PC-9 (cell line): Measurements from ENCODE around the gene COX17. TPM values are rescaled to one million over a fixed set of nuclear protein-coding genes. Genes with fewer than 3 reads are reported as not detected.

Experiments
- BruUV-seq: library from RNA; stranded (reverse); fragments of 400-500 nt; replicated peaks from 2 replicates; lab custom pipeline; 2021; lab: Mats Ljungman, UMichigan
- CTCF ChIA-PET: fragments of 300-600 bp; sonication (Branson Sonifier 250); formaldehyde crosslinking; loops from one replicate; lab custom pipeline; 2022; ENCODE audit warnings: antibody characterized with exemption; lab: Charles Lee
- POLR2A ChIA-PET: fragments of 300-600 bp; sonication (Branson Sonifier 250); formaldehyde crosslinking; loops from one replicate; lab custom pipeline; 2022; ENCODE audit warnings: antibody characterized with exemption; ENCODE audit not compliant: unreplicated experiment; lab: Charles Lee
- DNase-seq, 2 experiments: peaks; one replicate each; pipeline versions ENCODE4 v3.0.0 to v3.0.0-alpha.2; 2015 to 2022; ENCODE audit warnings: mixed read lengths in 1 of 2
- H2AFZ ChIP-seq: fragments of 200-600 bp; sonication (generic); 2 replicates; pipeline ENCODE4 v1.8.1; 2017; ENCODE audit warnings: antibody characterized with exemption
- H3F3A ChIP-seq: fragments of 200-600 bp; sonication (generic); 2 replicates; pipeline ENCODE4 v1.8.1; 2017; ENCODE audit warnings: antibody characterized with exemption, mild to moderate bottlenecking, low read depth; ENCODE audit not compliant: insufficient read depth
- H3K27ac ChIP-seq: fragments of 200-600 bp; sonication (generic); 2 replicates; pipeline ENCODE4 v1.6.1; 2016; ENCODE audit warnings: mixed run types
- H3K27me3 ChIP-seq: fragments of 200-600 bp; sonication (generic); 2 replicates; pipeline ENCODE4 v1.6.1; 2016; ENCODE audit warnings: low read depth, mixed run types; ENCODE audit not compliant: insufficient read depth
- H3K36me3 ChIP-seq: fragments of 200-600 bp; sonication (generic); 2 replicates; pipeline ENCODE4 v1.6.1; 2016; ENCODE audit warnings: low read depth, mixed run types
- H3K4me1 ChIP-seq: fragments of 200-600 bp; sonication (generic); replicated peaks from 2 replicates; pipeline ENCODE4 v1.6.1; 2016; ENCODE audit warnings: mixed run types; ENCODE audit not compliant: insufficient read depth
- H3K4me2 ChIP-seq: fragments of 200-600 bp; sonication (generic); 2 replicates; pipeline ENCODE4 v1.6.1; 2017; ENCODE audit warnings: mixed run types
- H3K4me3 ChIP-seq: fragments of 200-600 bp; sonication (generic); 2 replicates; pipeline ENCODE4 v1.6.1; 2016; ENCODE audit warnings: mixed run types
- H3K79me2 ChIP-seq: fragments of 200-600 bp; sonication (generic); 2 replicates; pipeline ENCODE4 v1.6.1; 2017; ENCODE audit warnings: low read depth, mixed run types
- H3K9me2 ChIP-seq: fragments of 200-600 bp; sonication (generic); 2 replicates; pipeline ENCODE4 v1.8.1; 2017; ENCODE audit warnings: mild to moderate bottlenecking; ENCODE audit not compliant: insufficient read depth
- H3K9me3 ChIP-seq: fragments of 200-600 bp; sonication (generic); 2 replicates; pipeline ENCODE4 v1.8.1; 2016; ENCODE audit warnings: low read depth; ENCODE audit not compliant: insufficient read depth
- H4K20me1 ChIP-seq: fragments of 200-600 bp; sonication (generic); 2 replicates; pipeline ENCODE4 v1.8.1; 2017; ENCODE audit not compliant: insufficient read depth
- EZH2 ChIP-seq: fragments of 200-600 bp; sonication (generic); IDR thresholded peaks from 2 replicates; pipeline ENCODE4 v1.8.0; 2017; ENCODE audit warnings: antibody characterized with exemption, low read depth
- intact Hi-C: fragments of 100-400 bp; cut with micrococcal nuclease; formaldehyde crosslinking; loops from one replicate; pipeline ENCODE4 v1.10.0; 2022; ENCODE audit not compliant: unreplicated experiment
- total RNA-seq: library from RNA; stranded (reverse); gene quantifications from 2 replicates; pipeline ENCODE4 v1.2.3, GENCODE V29; 2021
- TF ChIP-seq, protein P1 (sequence below): fragments of 200-600 bp; sonication (generic); conservative IDR thresholded peaks from 2 replicates; pipeline ENCODE4 v1.6.1; 2017; ENCODE audit warnings: mixed run types, antibody characterized with exemption, mild to moderate bottlenecking, moderate library complexity

COX17 gene
- total RNA-seq, 1 experiment from 2014 or later, result 61.4 TPM

DNA sequence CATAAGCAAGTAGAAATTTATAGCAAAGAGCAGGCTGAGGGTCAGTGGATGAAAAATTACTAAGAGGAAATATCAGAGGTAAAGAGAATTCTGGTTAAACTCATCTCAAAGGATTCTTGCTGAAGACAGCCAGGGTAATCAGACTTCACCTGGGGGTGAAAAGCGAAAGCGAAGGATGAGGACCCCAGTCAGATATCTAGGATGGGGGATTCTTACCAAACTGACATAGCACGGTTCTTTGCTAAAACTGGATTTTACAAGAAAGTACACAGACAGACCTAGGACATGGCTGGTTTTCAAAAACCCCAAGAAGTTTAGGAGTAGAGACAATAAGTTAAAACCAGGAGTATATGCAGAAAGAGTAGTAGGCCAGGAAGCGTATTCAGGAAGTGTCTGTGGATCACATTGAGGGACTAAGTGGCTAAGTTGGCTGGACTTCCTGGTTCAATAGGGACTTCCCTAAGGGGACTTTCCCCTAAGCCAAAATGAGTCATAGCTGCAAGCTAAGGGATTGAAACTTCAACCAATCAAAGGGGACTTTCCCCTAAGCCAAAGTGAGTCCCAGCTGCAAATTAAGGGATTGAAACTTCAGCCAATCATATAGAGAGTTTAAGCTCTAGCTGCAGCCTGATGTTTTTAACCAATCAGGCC, 23.2 kb upstream of the COX17 start:
- Histone ChIP-seq H3F3A (no peaks in the 10 kb centered on the region), H3K79me2 (no peaks in the 10 kb centered on the region), H2AFZ (no peak overlapping the region; the same call in 1 of the 2 replicates), H3K36me3 (no peaks in the 10 kb centered on the region), H4K20me1 (no peaks in the 10 kb centered on the region), H3K4me1 (no peaks in the 10 kb centered on the region), H3K9me2 (no peaks in the 10 kb centered on the region), H3K27ac (no peak overlapping the region), H3K4me2 (no peak overlapping the region), H3K4me3 (no peak overlapping the region), H3K27me3 (no peaks in the 10 kb centered on the region), H3K9me3 (0 out of 2 replicates have a peak, but pooled peaks cover 8% of the 10 kb centered on the region)
- BruUV-seq, result no TSS peak
- TF ChIP-seq EZH2, result no peak
- TF ChIP-seq, protein P1, sequence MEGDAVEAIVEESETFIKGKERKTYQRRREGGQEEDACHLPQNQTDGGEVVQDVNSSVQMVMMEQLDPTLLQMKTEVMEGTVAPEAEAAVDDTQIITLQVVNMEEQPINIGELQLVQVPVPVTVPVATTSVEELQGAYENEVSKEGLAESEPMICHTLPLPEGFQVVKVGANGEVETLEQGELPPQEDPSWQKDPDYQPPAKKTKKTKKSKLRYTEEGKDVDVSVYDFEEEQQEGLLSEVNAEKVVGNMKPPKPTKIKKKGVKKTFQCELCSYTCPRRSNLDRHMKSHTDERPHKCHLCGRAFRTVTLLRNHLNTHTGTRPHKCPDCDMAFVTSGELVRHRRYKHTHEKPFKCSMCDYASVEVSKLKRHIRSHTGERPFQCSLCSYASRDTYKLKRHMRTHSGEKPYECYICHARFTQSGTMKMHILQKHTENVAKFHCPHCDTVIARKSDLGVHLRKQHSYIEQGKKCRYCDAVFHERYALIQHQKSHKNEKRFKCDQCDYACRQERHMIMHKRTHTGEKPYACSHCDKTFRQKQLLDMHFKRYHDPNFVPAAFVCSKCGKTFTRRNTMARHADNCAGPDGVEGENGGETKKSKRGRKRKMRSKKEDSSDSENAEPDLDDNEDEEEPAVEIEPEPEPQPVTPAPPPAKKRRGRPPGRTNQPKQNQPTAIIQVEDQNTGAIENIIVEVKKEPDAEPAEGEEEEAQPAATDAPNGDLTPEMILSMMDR, result no peak
- CTCF ChIA-PET, result no interaction called here
- POLR2A ChIA-PET, result no interaction called here
- peak in 1 of 2 experiments; percentile 46 for DNase-seq
- intact Hi-C loops, result no loop called here

DNA sequence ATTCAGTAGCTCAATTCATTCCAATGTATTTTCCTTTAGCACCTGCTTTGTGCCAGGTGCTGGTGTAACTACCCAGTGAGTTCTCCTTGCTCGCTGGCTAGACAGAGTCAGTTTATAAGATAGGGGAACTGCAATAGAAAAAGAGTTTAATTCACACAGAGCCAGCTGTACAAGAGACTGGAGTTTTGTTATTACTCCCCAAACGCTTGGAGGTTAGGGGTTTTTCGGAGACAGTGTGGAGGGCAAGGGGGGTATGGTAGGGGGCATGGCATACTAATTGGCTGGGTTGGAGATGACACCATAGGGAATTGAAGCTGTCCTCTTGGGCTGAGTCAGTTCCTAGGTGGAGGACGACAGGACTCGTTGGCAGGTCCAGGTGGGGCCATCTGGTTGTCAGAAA, 20.2 kb upstream of the COX17 start:
- ChIA-PET CTCF (no interaction called here), POLR2A (no interaction called here)
- H3K27ac ChIP-seq, result no peak overlapping the region
- H3K4me3 ChIP-seq, result no peak overlapping the region
- H2AFZ ChIP-seq, result no peak overlapping the region
- DNase-seq, result no peak
- intact Hi-C loops, result no loop called here
- H3K4me1 ChIP-seq, result no peaks in the 10 kb centered on the region
- H3K79me2 ChIP-seq, result no peaks in the 10 kb centered on the region
- H3K9me3 ChIP-seq, result 0 out of 2 replicates have a peak, but pooled peaks cover 8% of the 10 kb centered on the region
- no peaks in the 10 kb centered on the region; the same call in 1 of the 2 replicates for H3K9me2 ChIP-seq
- H3K27me3 ChIP-seq, result no peaks in the 10 kb centered on the region
- no peak overlapping the region for H3K4me2 ChIP-seq
- TF ChIP-seq, protein P1, result no peak
- no peak for TF ChIP-seq EZH2
- no peaks in the 10 kb centered on the region for H4K20me1 ChIP-seq
- BruUV-seq, result no TSS peak
- H3K36me3 ChIP-seq, result no peaks in the 10 kb centered on the region
- no peaks in the 10 kb centered on the region for H3F3A ChIP-seq

DNA sequence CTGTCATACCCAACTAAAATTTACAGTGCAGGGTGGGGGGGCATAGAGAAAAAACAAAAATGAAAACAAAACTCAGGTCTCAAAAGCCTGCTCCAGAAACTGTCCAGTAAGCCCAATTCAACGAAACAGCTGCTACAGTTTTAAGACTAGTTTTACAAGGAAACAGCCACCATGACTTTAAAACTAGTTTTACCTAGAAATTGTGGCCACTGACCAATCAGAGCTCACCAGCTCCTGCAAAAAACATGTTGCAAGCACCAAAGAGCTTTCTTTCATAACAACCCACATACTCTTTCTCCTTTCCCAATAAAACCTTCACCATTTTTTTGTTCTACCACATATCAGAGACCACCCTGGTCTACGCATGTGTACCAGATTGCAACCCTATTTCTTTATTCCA, 18.3 kb upstream of the COX17 start:
- CTCF ChIA-PET, result interaction anchor here (0.5 kb wide), 1 partner anchor 318 kb away, joined by 5 read pairs; no protein-coding TSS in a partner anchor
- Histone ChIP-seq H3F3A (no peaks in the 10 kb centered on the region), H3K4me3 (peak overlapping the region; percentile 24; the same call in 1 of the 2 replicates), H3K27ac (no peak overlapping the region), H4K20me1 (no peaks in the 10 kb centered on the region), H3K79me2 (no peaks in the 10 kb centered on the region), H3K4me1 (no peaks in the 10 kb centered on the region), H3K27me3 (no peaks in the 10 kb centered on the region), H3K36me3 (no peaks in the 10 kb centered on the region), H2AFZ (peak overlapping the region; percentile 66), H3K4me2 (peak overlapping the region; percentile 47; the same call in 1 of the 2 replicates), H3K9me3 (0 out of 2 replicates have a peak, but pooled peaks cover 8% of the 10 kb centered on the region), H3K9me2 (no peaks in the 10 kb centered on the region; the same call in 1 of the 2 replicates)
- POLR2A ChIA-PET, result interaction anchor here (0.6 to 0.9 kb wide), 4 partner anchors 11 to 403 kb away, joined by 3 to 12 read pairs (median 8); no protein-coding TSS in a partner anchor
- DNase-seq, result no peak
- intact Hi-C loops, result no loop called here
- BruUV-seq, result no TSS peak
- TF ChIP-seq, protein P1, result no peak
- TF ChIP-seq EZH2, result no peak
